Measurements from ENCODE around the gene CA14.
"Not testable (repeated sequence)": the region's sequence is repeated elsewhere in the genome, so short reads cannot be mapped to it uniquely, and the experiment has no call there.

CA14 gene

DNA sequence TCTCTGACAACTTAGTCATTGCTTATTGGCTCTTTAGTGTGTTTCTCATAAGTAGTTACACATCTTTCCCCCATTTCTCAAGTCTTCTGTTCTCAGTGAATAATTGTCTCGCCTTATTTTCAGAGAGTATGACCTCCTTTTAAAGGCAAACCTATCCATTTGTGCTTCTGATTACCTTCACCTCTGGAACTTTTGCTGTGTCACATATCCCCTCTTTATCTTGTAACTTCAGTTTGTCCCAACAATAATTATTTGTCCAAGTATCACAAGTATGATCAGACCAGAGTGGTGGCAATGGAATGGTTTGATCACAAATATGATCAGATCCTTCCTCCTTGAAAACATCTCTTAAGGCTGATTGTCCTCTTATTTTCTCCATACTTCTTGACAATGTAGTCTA lies 30.8 kb downstream of the CA14 start:
- Mint-ChIP-seq H3K9me3 (no peaks in the 10 kb centered on the region), H3K27me3 (no peaks in the 10 kb centered on the region), H3K4me3 (no peak overlapping the region), H3K27ac (no peak overlapping the region), H3K36me3 (no peaks in the 10 kb centered on the region), H3K4me1 (peaks cover 6% of the 10 kb centered on the region)

DNA sequence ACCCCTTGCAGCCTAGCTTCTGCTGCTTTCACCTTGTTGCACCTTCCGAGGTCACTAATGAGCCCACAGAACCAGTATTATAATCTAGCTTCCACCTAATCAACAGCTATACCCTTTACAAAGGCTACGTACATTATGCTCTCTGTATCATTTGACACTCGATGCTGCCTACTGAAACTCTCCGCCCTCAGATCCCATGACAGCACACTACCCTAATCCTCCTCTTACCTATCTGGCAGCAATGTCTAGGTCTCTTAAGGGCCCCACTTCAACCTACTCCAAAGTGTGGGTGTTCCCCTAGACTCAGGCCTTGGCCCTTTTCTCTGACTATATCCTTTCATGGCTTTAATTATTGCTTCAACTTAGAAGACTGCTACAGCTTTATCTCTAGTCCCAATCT lies 31.2 kb downstream of the CA14 start:
- H3K4me3 Mint-ChIP-seq: no peak overlapping the region
- H3K4me1 Mint-ChIP-seq: peaks cover 11% of the 10 kb centered on the region
- no peaks in the 10 kb centered on the region for H3K9me3 Mint-ChIP-seq
- no peaks in the 10 kb centered on the region for H3K27me3 Mint-ChIP-seq
- H3K27ac Mint-ChIP-seq: no peak overlapping the region
- peaks cover 2% of the 10 kb centered on the region for H3K36me3 Mint-ChIP-seq

DNA sequence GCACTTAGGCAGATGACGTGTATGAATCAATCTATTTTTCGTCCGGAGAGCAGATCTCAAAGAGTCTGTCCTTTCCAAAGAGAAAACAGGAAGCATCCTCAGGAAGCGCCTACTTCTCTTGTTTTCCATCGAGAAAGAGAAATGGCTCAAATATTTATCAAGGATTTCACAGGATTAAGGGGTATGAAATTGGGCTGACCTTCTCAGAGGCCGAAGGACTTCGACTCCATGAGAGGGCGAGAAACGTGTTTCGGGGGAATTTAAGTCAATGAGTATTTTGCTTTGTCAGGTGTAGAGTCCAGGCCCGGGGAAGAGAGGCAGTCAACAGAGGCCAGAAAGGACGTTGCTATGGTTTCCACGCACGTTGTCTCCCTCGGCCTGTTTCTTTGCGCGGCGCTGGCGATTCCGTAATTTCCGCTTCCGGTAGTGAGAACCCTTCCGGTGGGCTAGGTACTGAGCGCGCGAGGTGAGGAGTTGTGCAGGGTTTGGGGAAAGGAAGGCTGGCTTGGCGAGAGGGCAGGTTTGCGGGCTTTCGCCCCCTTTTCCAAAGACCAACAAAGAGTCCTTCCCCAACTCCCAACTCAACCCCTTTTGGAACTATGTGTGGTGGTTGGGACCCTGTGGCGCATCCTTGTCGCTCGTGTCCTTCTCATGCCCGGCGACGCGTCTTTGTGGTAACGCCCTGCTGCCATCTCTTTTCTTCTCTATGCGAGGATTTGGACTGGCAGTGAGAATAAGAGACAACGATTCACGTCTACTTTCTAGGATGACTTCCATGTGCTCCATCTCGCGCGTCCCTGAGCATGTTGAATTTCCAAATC lies 36.1 kb downstream of the CA14 start, which contains the start of gene MRPS21:
Gene MRPS21, plus strand, starts transcription at position 429 of the 821 bp plus-strand sequence. CDS start 506 bp downstream, outside the sequence.
- H3K36me3 Mint-ChIP-seq: peaks cover 7% of the 10 kb centered on the region
- H3K9me3 Mint-ChIP-seq: no peaks in the 10 kb centered on the region
- peak within 1 kb of the TSS; percentile 98 for H3K27ac Mint-ChIP-seq
- no peaks in the 10 kb centered on the region for H3K27me3 Mint-ChIP-seq
- peak within 1 kb of the TSS; percentile 97 for H3K4me3 Mint-ChIP-seq
- peaks cover 38% of the 10 kb centered on the region for H3K4me1 Mint-ChIP-seq

DNA sequence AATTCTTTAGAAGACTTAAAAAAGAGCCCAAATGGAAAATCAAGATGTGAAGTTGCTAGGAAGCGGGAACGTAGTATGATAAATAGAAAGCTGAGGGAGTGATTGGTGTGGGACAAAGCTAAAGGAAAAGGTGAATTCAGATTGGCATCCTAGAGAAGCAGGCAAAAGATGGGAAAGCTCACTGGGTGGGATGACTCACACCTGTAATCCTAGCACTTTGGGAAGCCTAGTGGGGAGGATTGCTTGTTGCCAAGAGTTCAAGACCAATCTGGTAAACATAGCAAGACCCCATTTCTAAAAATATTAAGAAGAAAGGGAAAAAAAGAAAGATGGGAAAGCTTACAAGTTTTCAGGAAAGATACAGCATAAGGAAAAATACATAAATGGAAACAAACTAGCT lies 37.9 kb downstream of the CA14 start:
- Mint-ChIP-seq H3K27ac (peak overlapping the region; percentile 70), H3K36me3 (peaks cover 9% of the 10 kb centered on the region), H3K9me3 (no peaks in the 10 kb centered on the region), H3K4me3 (peak overlapping the region; percentile 62), H3K27me3 (no peaks in the 10 kb centered on the region), H3K4me1 (peaks cover 38% of the 10 kb centered on the region)

DNA sequence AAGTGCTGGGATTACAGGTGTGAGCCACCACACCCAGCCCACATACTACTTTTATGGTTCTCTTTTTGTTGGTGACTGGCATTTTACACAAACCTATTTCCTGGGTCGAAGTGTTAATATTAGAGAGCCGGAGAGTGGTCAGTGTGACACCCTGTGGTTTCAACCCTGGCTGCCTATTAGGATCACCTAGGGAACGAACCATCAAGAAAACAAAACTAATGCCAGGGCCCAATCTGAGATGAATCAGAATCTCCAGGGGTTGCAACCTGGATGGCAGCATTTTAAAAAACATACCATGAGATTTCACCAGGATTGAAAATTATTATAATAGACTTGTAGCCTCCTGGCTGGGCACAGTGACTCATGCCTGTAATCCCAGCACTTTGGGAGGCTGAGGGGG lies 42.1 kb downstream of the CA14 start:
- no peak overlapping the region for H3K4me3 Mint-ChIP-seq
- H3K27me3 Mint-ChIP-seq: no peaks in the 10 kb centered on the region
- H3K27ac Mint-ChIP-seq: no peak overlapping the region
- peaks cover 32% of the 10 kb centered on the region for H3K4me1 Mint-ChIP-seq
- peaks cover 11% of the 10 kb centered on the region for H3K36me3 Mint-ChIP-seq
- H3K9me3 Mint-ChIP-seq: no peaks in the 10 kb centered on the region

DNA sequence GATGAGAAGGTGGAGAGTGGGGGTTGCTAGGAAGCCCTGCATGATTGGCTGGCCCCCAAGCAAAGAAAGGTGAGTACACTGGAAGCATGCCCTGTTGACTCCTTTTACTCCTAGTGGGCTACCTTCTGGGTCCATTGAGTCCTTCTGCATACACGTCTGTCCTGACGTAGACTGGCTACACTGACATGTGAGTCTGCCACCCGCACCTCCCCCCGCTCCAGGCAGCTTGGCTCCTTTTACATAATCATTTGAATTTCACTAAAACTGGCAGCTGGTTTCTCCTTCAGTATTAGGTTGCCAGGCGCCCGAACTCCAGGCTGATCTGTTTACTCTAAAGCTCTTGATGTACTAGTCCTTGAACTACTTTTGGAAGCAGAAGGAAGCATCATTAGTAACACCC lies 44.8 kb downstream of the CA14 start:
- H3K9me3 Mint-ChIP-seq: no peaks in the 10 kb centered on the region
- H3K4me3 Mint-ChIP-seq: no peak overlapping the region
- H3K27ac Mint-ChIP-seq: peak overlapping the region; percentile 27
- H3K36me3 Mint-ChIP-seq: peaks cover 6% of the 10 kb centered on the region
- H3K27me3 Mint-ChIP-seq: no peaks in the 10 kb centered on the region
- H3K4me1 Mint-ChIP-seq: peaks cover 14% of the 10 kb centered on the region

DNA sequence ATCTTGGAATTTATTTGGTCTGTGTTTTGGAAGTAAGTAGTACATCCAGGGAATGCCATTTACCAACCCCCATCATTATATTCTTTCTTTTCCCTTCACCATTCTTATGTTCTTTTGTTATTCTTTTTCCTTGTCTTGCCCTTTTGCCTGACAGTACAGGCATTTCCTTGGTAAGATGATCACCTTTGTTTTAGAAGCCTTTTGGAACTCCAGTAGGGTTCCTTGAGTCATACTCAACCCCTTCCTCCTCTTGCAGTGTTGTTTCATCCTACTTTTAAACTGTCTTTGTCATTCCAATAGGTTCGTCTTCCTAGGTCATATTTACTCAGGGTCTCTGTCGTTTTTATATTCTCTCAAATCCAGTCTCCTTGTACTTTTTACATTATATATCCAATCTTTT lies 45.3 kb downstream of the CA14 start:
- H3K4me1 Mint-ChIP-seq: peaks cover 14% of the 10 kb centered on the region
- H3K36me3 Mint-ChIP-seq: peaks cover 7% of the 10 kb centered on the region
- no peaks in the 10 kb centered on the region for H3K27me3 Mint-ChIP-seq
- no peaks in the 10 kb centered on the region for H3K9me3 Mint-ChIP-seq
- H3K4me3 Mint-ChIP-seq: no peak overlapping the region
- no peak overlapping the region for H3K27ac Mint-ChIP-seq

DNA sequence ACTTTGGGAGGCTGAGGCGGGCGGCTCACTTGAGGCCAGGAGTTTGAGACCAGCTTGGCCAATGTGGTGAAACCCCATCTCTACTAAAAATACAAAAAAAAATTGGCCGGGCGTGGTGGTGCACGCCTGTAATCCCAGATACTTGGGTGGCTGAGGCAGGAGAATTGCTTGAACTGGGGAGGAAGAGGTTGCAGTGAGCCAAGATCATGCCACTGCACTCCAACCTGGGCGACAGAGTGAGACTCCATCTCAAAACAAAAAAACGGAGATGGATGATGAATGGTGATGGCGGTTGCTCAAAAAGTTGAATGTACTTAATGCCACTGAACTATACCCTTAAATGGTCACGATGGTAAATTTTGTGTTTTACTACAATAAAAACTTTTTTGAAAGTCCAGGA lies 51.0 kb downstream of the CA14 start:
- not testable (repeated sequence) for H3K27ac Mint-ChIP-seq, H3K36me3 Mint-ChIP-seq, H3K27me3 Mint-ChIP-seq, H3K4me3 Mint-ChIP-seq, H3K4me1 Mint-ChIP-seq, H3K9me3 Mint-ChIP-seq

DNA sequence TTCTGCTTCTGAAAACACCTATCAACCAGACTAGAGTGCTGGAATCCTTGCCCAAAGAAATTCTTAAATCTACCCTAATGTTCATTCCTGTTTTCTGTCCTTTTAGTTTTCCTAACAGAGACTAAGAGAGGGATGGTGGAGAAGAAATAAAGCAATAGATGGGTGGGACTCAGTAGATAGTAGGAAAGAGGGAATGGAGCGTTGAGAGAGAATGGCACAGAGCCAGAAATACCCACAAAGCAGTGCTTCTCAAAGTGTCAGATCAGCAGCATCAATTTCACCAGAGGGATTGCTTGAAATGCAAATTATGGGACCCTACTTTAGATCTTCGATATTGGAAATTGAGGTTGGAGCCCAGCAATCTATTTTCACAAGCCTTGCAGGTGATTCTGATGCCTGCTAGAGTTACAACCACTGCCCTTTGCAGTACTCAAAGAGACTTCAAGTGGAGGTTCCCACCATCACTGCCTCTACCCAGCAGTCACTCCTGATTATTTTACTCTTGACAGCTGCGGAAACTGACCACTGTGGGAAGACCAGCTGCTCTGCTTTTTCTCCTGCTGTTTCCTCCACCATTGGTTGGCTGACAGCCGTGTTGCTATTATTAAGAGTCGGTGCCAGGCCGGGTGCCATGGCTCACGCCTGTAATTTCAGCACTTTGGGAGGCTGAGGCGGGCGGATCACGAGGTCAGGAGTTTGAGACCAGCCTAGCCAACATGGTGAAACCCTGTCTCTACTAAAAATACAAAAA lies 52.4 kb downstream of the CA14 start:
- H3K4me1 Mint-ChIP-seq: no peaks in the 10 kb centered on the region
- H3K27ac Mint-ChIP-seq: no peak overlapping the region
- H3K36me3 Mint-ChIP-seq: peaks cover 8% of the 10 kb centered on the region
- no peak overlapping the region for H3K4me3 Mint-ChIP-seq
- no peaks in the 10 kb centered on the region for H3K27me3 Mint-ChIP-seq
- H3K9me3 Mint-ChIP-seq: no peaks in the 10 kb centered on the region

DNA sequence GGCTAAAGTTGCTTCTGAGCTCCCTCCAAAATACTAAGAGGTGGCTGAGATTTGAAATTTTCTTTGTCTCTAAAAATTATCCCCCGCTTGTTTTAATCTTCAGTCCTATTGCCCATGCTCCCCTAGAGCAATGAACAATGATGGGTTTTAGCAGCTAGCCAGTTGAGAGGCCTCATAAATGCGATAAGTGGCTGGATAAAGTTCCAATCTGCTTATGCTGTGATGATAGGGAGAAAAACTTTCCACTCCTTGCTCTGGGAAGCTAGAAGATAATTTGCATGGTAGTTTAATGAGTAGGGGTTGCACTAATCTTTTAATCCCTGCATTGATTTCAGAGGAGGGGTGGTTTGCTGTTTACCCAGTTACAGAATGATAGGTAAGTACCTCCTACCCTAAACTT lies 54.2 kb downstream of the CA14 start:
- Mint-ChIP-seq H3K27ac (no peak overlapping the region), H3K4me3 (no peak overlapping the region), H3K9me3 (no peaks in the 10 kb centered on the region), H3K27me3 (no peaks in the 10 kb centered on the region), H3K4me1 (no peaks in the 10 kb centered on the region), H3K36me3 (peaks cover 8% of the 10 kb centered on the region)
